NCI-H526 treated with DMSO at 0.1 percent for 48 hours (cell line): ENCODE measurements around the gene KRTAP9-7.
"Not testable (repeated sequence)": the region's sequence is repeated elsewhere in the genome, so short reads cannot be mapped to it uniquely, and the experiment has no call there.

Experiments
- DNase-seq: peaks from one replicate; lab custom pipeline; 2025; lab: John Stamatoyannopoulos, UW

KRTAP9-7 gene

GRCh38 chr17:41275648-41276190, at the start of gene KRTAP9-7:
Gene KRTAP9-7 (plus strand): TSS chr17:41275698. CDS start chr17:41275698, 0 bp downstream.
- DNase-seq = not testable (repeated sequence)

GRCh38 chr17:41226051-41226450, 49.4 kb upstream of the KRTAP9-7 start:
- no peak for DNase-seq

- DNase-seq = not testable (repeated sequence)
Measured at GRCh38 chr17:41226598-41227095, 48.9 kb upstream of the KRTAP9-7 start, which contains the start of gene KRTAP9-2. Gene KRTAP9-2 (plus strand): TSS chr17:41226648. CDS start chr17:41226655, 7 bp downstream.

GRCh38 chr17:41230094-41230493, 45.4 kb upstream of the KRTAP9-7 start:
- DNase-seq = no peak

GRCh38 chr17:41231731-41232130, 43.8 kb upstream of the KRTAP9-7 start:
- DNase-seq = no peak

- not testable (repeated sequence) for DNase-seq
Measured at GRCh38 chr17:41232399-41233105, 42.9 kb upstream of the KRTAP9-7 start, which contains the start of gene KRTAP9-3. Gene KRTAP9-3 (plus strand): TSS chr17:41232449. CDS start chr17:41232502, 53 bp downstream.

- DNase-seq = not testable (repeated sequence)
Measured at GRCh38 chr17:41237116-41237515, 38.4 kb upstream of the KRTAP9-7 start.

GRCh38 chr17:41237949-41238437, 37.5 kb upstream of the KRTAP9-7 start, which contains the start of gene KRTAP9-8:
Gene KRTAP9-8 (plus strand): TSS chr17:41237999. CDS start chr17:41238052, 53 bp downstream.
- DNase-seq = not testable (repeated sequence)

GRCh38 chr17:41246995-41247787, 28.3 kb upstream of the KRTAP9-7 start:
- DNase-seq = not testable (repeated sequence)

GRCh38 chr17:41249637-41250240, 25.8 kb upstream of the KRTAP9-7 start, which contains the start of gene KRTAP9-4:
Gene KRTAP9-4 (plus strand): TSS chr17:41249687. CDS start chr17:41249721, 34 bp downstream.
- DNase-seq = not testable (repeated sequence)

GRCh38 chr17:41251261-41251660, 24.2 kb upstream of the KRTAP9-7 start:
- DNase-seq = no peak

- DNase-seq = no peak
Measured at GRCh38 chr17:41254861-41255260, 20.6 kb upstream of the KRTAP9-7 start.

- DNase-seq = not testable (repeated sequence)
Measured at GRCh38 chr17:41255381-41256290, 19.9 kb upstream of the KRTAP9-7 start, which contains the start of gene KRTAP9-9. Gene KRTAP9-9 (plus strand): TSS chr17:41255384.

GRCh38 chr17:41256291-41256685, 19.2 kb upstream of the KRTAP9-7 start:
- DNase-seq = no peak

- no peak for DNase-seq
Measured at GRCh38 chr17:41258406-41258805, 17.1 kb upstream of the KRTAP9-7 start.

GRCh38 chr17:41263212-41263611, 12.3 kb upstream of the KRTAP9-7 start:
- DNase-seq = no peak

GRCh38 chr17:41264599-41264998, 10.9 kb upstream of the KRTAP9-7 start:
- DNase-seq = no peak

- DNase-seq = no peak
Measured at GRCh38 chr17:41265078-41265477, 10.4 kb upstream of the KRTAP9-7 start, which contains the start of gene KRTAP9-6. Gene KRTAP9-6 (plus strand): TSS chr17:41265378. CDS start chr17:41265378, 0 bp downstream.

GRCh38 chr17:41267711-41268110, 7.8 kb upstream of the KRTAP9-7 start:
- DNase-seq = no peak

GRCh38 chr17:41271323-41271722, 4.2 kb upstream of the KRTAP9-7 start:
- DNase-seq = not testable (repeated sequence)
